Fibroblast of the conjunctiva (primary cell): ENCODE results near the gene RARA.

Source experiments
- DNase-seq: peaks from one replicate; pipeline ENCODE4 v3.0.0-alpha.2; 2010; ENCODE audit warnings: low read depth

The RARA gene

DNA sequence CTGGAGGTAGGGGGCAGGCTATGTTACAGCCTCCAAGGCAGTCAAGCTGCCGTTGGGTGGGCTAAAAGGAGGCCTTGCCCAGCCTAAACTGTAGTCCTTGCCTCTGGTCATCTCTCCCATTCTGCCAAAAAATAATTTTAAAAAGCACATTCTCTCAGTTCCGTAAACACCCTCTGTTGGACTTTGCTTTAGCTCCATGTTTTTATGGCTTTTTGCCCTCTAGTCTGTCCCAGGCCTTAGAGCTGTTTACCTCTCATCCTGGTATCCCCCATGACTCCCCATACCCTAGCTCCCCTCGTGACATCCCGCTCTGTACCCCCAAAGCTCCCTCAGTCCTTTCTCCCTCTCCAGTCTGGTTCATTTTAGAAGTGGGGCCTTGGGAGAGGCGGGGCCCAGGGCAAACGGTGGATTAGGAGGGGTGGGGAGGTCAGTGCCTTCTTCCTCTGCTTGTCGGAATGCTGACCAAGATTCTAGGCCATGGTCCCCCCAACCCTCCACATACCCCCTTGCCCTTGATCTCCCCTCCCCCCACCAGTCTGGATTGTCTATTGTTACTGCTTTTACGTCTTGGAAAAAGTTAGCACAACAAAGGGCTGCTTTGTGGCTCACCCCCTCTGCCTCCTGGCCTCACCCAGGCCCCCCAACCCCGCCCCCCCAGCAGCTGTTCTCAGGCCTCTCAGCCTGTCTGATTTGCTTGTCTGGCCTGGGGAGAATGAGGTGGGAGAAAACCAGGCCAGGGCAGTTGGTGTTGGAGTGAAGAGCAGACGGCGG lies 37.2 kb downstream of the RARA start:
- no peak for DNase-seq

DNA sequence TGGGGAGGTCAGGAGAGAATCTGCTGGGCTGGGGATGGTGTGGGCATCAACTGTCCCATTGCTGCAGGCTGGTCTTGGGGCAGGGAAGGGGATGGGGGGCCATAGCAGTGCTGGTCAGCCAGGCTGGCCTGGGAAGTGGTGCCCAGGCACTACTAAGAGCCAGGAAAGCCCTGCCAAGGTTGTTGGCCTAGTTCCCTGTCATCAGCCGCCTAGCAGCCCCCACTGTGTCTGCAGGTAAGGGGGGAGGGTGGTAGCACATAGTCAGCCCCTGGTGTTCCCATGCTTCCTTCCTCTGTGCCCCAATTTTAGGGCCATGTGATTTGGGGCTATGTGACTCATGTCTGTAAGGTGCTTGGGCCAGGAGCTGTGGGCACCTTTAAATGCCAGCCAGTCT lies 37.8 kb downstream of the RARA start:
- no peak for DNase-seq

DNA sequence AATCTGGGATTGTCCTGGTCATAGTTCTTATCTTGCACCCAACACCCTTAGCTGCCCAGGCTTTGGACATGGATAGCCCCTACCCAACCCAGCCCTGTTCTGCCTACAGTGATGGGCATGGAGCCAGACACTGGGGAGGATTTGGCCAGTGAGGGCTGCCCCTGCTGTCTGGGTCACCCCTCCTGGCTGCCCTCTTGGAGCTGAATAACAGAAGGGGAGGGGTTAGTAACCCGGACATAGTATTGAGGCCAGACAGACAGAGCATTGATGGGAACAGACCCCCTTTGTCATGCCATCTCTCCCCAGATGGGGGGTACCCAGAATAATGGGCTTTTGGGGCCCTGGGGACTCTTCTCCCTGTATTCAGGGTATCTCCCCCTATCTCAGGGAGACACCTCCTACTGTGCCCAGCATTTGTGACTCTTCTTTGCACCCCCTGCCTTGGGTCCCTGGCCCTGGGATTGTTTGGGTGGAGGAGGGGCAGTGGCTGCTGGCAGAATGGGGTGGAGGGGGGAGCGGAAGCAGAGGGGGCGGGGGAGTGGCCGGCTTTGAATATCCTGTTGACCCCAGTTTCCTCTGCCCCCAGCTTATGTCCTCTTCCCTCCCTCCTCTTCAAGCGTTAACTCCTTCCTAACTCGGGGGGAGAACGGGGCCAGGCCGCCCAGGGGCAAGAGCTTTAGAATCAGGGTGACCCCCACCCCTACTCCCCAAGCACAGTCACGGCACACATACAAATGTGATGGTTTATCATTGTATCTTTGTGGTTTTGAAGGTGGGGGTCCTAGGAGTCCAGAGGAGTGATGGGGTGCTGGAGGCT lies 38.5 kb downstream of the RARA start:
- no peak for DNase-seq

DNA sequence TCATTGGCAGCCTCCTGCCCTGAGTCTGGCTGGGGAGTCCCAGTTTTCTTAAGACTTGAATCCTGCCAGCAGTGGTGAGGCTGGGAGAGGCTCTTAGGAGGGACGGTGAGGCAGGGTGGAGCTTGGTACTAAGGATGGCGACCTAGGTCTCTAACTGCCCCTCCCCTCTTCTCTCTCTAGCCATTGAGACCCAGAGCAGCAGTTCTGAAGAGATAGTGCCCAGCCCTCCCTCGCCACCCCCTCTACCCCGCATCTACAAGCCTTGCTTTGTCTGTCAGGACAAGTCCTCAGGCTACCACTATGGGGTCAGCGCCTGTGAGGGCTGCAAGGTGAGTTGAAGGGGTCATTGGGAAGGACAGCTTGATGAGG lies 39.1 kb downstream of the RARA start:
- DNase-seq = no peak

DNA sequence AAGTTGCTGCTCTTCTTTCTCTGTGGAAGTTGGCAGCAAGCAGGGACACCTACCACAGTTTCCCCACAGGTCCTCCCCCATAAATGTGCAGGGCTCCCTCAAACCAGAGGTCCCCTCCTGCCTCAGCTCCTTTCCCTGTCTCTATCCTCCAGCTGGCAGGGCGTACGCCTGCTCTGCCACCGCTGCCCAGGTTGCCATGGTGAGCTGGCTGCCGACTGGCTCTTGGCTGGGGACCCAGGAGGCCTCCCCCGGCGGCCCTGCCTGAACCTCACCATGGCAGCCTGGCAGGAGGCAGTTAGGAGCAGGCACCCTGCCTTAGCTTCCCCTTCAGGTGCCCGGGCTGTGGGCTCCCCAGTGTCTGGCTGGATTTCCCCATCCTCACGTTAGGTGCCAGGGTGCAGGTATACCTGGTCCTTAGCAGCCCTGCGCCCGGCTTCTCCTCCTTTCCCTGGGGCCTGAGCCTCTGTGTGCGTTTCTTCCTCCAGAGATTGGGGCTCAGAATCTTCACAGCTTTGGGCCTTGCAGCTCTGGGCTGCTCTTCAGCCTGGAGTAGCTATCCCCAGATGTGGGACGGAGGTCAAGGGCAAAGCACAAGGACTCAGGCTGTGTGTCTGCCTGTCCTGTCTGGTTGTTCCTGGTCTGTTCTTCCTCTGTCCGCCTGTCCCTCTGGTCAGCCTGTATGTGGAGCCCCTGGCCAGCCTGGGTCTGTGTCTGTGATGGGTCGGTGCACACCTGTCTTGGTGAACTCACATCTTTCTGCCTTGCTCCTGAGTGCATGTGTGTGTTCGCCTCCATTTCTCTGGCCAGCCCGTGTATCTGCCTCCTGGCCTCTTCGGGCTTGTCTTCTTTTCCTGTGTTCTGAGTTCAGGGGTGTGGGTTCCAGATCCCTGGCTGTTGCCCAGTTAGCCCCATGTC lies 39.8 kb downstream of the RARA start:
- no peak for DNase-seq

DNA sequence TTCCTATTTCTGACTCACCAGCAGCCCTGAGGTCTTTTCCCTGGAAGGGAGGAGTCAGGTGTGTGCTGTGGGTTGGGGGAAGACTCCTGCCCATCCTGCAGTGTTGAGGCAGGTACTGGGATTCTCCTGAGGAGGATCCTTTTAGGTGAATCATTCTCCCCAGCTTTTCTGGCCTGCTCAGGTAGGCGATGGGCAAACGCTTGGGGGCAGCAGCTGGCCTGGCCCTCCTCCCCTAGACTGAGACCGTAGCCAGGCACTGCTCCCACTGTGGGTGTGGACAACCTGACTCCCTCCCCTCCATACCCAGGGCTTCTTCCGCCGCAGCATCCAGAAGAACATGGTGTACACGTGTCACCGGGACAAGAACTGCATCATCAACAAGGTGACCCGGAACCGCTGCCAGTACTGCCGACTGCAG lies 40.5 kb downstream of the RARA start:
- no peak for DNase-seq

DNA sequence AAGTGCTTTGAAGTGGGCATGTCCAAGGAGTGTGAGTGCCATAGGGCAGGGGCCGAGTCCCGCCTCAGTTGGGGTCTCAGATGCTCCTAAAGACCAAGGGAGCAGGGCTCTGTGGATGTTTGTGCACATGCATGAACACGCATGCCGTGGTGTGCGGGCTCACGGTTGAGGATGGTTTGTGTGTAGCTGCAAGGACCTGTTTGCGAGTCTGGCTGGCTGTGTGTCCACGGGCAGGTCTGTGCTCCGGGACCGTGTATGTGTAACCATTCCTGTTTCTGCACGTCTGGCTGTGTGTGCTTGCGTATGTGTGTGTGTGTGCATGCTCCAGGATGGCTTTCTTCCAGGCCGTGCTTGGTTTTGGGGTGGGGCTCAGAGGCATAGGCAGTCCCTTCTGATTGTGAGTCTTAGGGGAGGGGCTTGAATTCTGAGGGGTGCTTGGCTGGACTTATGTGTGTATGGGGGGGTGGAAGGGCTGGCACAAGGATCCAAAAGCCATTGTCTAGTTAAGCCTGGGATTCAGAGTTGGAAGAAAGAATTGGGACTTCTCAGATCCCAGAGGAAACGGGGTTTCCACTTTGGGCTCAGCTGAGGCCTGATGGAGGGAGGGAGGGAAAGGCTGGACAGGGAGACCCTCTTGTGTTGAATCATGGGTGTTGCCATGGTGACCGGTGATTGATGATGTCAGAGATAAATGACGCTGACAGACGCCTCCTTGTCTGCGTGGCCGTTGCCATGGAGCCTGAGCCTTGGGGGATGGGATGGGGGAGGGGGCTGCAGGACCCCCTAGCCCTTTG lies 41.1 kb downstream of the RARA start:
- DNase-seq = no peak

DNA sequence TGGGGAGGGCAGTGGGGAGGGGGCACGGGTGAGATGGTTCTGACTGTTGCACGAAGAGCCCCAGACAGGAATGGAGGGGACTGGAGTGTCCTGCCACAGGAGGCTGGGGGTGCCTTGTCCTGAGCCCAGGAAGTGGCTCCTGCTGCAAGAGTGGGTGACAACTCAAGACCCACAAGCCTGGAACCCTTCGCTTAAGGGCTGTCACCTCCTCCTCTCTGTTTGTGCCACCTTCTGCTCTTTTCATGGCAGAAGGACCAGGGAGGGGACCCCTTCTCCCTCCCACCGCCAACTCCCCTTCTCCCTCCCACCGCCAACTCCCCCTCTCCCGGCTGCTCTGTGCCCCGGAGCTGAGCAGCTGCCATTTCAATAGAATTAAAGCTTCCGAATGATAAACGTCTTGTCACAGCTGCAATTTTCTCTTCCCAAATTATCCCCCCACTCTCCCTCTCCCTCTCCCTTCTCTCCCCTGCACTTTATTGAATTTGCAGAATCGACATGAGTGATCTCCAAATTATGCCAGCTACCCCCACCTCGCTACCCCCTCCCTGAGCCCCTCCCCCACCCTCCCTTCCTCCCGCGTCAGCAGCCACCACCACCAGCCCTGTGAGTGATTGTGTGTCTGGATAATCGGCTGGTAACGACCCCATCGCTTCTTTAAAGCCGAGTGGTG lies 41.8 kb downstream of the RARA start:
- no peak for DNase-seq

DNA sequence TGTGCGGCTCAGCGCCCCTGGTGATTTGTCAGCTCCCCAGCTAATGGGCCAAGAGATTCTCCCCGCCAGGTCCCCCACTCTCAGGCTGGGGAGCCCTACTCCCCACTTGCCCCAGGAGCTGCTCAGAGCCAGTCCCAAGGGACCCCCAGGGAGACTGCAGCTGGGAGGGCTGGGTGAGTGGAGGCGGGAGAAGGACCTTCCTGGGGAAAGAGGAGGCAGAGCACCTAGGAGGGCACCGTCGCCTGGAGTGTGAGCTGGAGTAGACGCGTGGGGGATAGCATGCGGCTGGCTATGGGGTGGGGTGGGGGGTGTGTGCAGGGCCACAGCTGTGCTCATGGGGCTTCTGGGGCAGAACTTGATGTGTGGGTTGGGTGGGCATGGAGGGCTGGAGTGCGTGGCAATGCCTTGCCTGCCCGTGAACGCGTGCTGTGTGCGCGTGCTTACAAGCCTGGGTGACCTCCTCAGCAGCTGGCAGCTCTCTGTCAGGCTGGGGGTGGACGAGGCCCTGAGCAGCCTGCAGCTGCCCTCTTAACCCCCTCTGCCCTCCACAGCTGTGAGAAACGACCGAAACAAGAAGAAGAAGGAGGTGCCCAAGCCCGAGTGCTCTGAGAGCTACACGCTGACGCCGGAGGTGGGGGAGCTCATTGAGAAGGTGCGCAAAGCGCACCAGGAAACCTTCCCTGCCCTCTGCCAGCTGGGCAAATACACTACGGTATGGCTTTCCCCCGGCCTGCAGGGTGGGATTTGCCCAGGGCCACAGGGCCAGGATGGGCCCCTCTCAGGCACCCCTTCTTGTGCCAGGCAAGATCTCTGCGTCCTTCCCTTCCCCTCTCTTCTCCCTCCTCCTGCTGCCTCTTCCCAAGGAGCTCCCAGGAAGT lies 42.6 kb downstream of the RARA start:
- no peak for DNase-seq

DNA sequence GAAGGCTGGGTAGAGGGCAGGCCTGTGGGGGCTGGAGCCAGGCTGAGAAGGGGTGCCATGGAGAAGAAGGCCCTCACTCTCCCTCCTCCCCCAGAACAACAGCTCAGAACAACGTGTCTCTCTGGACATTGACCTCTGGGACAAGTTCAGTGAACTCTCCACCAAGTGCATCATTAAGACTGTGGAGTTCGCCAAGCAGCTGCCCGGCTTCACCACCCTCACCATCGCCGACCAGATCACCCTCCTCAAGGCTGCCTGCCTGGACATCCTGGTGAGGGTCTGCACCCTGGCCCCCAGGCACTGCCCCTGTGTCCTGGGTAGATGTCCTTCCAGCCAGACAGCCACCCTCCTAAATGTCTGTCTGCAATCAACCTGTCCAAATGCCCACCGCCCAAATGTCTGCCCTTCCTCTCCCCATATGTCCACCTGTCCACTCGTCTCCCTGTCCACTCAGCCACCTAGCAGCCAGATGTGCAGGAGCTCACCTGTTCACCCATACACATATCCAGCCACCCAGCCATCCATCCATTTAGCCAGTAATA lies 43.3 kb downstream of the RARA start:
- DNase-seq = no peak

DNA sequence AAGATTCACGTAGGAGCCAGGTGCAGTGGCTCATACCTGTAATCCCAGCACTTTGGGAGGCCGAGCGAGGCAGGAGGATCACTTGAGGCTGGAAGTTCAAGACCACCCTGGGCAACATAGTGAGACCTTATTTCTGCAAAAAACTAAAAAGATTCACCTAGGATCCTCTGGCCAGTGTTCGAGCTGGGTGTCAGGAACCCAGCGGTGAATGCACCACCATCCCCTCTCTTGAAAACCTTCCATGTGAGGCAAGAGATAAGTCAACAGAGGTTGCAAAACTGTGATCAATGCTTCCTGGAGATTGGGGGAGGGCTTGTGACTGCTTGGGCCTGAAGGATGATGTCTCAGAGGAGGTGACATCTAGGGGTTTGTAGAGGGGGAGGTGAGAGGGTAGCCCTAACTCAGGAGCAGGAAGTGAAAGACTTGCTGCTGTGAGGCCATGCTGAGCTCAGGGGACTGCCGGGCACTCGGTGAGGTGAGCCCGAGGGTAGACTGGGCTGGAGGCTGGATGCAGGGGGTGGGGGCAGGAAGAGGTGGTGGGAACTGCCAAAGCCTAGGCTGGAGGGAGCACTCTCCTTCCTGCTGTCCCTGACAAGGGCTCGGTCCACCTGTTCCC lies 43.9 kb downstream of the RARA start:
- DNase-seq = no peak

DNA sequence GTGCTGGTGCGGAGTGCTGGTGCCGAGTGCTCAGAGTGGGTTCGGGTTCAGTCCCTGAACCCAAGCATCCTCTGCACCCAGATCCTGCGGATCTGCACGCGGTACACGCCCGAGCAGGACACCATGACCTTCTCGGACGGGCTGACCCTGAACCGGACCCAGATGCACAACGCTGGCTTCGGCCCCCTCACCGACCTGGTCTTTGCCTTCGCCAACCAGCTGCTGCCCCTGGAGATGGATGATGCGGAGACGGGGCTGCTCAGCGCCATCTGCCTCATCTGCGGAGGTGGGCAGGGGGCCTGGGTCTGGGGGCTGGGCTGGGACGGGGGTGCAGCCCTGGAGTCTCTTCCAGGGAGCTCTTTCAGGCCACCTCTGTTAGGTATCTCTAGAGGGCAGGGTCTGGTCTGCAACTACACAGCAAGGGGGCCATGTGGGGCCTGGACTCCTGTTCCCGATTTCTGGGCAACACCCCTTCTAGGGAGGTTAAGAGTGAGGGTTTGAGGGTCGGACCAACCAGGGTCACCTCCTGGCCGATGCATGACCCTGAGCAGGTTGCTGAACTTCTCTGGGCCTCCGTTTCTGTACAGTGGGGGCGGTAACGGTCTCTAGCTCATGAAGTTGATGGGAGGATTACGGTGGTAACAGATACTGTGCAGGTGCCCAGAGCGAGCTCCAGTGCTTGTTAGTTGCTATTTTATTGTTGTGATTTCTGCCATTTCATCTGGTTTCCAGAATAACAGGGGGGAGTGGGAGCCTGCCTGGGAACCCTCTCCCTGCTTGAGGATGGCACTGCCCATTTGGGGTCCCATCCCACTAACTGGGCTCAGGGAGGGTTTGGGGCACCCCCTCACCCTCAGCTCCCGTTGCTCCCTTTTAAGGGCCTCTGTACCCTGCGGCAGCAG lies 45.5 kb downstream of the RARA start:
- no peak for DNase-seq

DNA sequence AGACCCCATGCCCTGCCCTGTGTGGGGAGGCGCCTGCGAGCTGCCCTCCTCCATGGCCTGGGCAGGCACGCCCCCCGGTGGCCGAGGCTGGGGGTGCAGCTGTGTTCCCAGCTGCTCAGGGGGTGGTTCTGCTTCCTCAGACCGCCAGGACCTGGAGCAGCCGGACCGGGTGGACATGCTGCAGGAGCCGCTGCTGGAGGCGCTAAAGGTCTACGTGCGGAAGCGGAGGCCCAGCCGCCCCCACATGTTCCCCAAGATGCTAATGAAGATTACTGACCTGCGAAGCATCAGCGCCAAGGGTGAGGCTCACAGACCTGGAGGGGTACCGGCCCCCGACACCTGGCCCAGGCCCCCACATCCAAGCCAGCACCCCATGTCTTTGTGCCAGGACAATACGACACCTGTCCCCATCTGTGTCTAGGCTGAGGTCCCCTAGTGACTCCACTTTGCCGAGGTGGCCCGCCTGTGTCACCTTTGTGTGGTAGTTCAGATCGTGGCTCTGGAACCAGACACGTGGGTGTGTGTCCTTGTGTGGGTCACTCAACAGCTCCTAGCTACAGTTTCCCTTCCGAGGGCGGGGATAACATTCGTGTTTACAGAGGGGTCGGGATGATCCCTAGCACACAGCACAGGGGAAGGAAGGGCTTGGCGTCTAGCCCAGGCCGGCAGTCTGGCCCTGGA lies 46.3 kb downstream of the RARA start:
- DNase-seq = no peak

DNA sequence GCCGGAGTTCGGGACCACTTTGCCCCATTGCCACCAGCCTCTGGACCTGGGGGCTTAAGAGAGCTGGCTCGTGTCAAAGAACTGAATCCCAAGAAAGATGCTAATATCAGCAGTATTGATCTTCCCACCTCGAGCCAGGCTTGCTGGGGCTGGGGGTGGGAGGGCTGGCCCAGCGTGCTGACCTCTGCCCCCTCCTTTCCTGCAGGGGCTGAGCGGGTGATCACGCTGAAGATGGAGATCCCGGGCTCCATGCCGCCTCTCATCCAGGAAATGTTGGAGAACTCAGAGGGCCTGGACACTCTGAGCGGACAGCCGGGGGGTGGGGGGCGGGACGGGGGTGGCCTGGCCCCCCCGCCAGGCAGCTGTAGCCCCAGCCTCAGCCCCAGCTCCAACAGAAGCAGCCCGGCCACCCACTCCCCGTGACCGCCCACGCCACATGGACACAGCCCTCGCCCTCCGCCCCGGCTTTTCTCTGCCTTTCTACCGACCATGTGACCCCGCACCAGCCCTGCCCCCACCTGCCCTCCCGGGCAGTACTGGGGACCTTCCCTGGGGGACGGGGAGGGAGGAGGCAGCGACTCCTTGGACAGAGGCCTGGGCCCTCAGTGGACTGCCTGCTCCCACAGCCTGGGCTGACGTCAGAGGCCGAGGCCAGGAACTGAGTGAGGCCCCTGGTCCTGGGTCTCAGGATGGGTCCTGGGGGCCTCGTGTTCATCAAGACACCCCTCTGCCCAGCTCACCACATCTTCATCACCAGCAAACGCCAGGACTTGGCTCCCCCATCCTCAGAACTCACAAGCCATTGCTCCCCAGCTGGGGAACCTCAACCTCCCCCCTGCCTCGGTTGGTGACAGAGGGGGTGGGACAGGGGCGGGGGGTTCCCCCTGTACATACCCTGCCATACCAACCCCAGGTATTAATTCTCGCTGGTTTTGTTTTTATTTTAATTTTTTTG lies 47.1 kb downstream of the RARA start:
- DNase-seq = no peak

DNA sequence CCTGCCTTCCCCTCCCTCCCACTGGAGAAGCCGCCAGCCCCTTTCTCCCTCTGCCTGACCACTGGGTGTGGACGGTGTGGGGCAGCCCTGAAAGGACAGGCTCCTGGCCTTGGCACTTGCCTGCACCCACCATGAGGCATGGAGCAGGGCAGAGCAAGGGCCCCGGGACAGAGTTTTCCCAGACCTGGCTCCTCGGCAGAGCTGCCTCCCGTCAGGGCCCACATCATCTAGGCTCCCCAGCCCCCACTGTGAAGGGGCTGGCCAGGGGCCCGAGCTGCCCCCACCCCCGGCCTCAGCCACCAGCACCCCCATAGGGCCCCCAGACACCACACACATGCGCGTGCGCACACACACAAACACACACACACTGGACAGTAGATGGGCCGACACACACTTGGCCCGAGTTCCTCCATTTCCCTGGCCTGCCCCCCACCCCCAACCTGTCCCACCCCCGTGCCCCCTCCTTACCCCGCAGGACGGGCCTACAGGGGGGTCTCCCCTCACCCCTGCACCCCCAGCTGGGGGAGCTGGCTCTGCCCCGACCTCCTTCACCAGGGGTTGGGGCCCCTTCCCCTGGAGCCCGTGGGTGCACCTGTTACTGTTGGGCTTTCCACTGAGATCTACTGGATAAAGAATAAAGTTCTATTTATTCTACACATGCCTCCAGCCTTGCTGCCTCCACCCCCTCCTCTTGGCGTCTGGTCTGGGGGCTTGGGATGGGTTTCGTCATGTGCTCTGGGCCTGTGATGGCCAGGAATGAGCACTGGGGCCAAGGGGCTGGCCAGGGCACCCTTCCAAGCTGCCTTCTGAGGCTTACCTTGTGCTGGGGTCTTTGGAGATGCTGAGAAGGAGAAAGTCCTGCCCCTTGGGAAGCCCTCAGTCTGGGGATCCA lies 48.3 kb downstream of the RARA start:
- DNase-seq = no peak
